GM21717 (cell line): Measurements from ENCODE around the gene ABTB1.
"Not testable (repeated sequence)": the region's sequence is repeated elsewhere in the genome, so short reads cannot be mapped to it uniquely, and the experiment has no call there.

Experiments
- ATAC-seq: cut with Tn5 transposase; IDR thresholded peaks from one replicate; pipeline ENCODE4 v1.9.1; 2021; ENCODE audit warnings: mild to moderate bottlenecking, moderate library complexity; ENCODE audit not compliant: unreplicated experiment

The ABTB1 gene

GRCh38 chr3:127701280-127701911 is 28.6 kb downstream of the ABTB1 start:
- ATAC-seq: no peak

DNA sequence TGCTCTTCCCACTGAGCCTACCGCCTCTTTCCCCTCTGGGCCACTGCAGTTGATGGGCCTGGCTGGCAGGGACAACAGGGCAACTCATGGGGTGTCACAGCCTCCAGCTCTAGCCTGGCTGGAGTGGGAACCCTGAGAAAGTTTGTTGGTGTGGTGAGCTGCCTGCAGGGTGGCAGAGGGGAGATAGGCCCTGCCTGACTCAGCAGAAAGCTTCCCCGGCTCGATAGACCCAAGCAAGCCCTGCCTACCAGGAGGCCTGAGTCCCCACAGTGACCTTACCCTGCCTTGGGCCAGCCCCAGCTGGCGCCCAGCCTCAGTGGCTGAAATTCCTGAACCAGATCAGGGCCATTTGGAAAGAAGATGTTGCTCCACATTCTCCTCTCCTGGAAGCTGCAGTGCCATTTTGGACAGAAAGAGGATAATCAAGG is 29.4 kb downstream of the ABTB1 start:
- no peak for ATAC-seq

DNA sequence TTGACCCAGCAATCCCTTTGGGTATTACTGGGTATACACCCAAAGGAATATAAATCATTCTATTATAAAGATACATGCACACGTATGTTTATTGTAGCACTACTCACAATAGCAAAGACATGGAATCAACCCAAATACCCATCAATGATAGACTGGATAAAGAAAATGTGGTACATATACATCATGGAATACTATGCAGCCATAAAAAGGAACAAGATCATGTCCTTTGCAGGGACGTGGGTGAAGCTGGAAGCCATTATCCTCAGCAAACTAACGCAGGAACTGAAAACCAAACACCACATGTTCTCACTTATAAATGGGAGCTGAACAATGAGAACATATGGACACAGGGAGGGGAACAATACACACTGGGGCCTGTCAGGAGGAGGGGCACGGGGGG is 32.1 kb downstream of the ABTB1 start:
- ATAC-seq: not testable (repeated sequence)

- ATAC-seq: no peak
Measured at GRCh38 chr3:127706312-127706711, 33.6 kb downstream of the ABTB1 start.

GRCh38 chr3:127706785-127707351 is 34.1 kb downstream of the ABTB1 start:
- ATAC-seq: no peak

DNA sequence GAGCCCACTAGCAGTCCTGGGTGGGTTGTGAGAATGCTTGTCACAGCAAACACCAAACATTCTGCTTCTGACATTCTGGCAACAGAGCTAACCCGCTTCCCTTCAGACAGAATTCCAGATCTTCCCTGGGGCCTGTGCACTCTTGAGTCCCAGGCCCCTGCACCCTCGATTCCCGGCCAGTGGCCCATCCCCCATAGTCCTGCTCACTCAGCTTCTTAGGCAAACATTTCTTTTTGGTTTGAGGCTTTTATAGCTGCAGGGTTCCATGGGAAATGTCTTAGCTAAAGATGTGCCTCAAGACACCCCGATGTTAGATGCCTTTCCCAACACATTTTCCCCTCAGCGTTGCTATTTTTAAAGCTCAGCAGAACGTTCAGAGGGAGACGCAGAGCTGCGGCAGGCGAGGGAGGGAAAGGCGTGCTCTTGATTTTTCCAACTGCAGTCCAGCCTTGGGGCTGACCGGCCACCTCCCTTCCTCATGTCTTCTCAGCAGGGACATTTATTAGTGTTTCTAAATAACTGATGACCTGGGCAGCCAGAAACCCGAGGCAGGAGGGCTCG is 35.2 kb downstream of the ABTB1 start:
- no peak for ATAC-seq

- ATAC-seq: no peak
Measured at GRCh38 chr3:127708837-127709236, 36.1 kb downstream of the ABTB1 start.

DNA sequence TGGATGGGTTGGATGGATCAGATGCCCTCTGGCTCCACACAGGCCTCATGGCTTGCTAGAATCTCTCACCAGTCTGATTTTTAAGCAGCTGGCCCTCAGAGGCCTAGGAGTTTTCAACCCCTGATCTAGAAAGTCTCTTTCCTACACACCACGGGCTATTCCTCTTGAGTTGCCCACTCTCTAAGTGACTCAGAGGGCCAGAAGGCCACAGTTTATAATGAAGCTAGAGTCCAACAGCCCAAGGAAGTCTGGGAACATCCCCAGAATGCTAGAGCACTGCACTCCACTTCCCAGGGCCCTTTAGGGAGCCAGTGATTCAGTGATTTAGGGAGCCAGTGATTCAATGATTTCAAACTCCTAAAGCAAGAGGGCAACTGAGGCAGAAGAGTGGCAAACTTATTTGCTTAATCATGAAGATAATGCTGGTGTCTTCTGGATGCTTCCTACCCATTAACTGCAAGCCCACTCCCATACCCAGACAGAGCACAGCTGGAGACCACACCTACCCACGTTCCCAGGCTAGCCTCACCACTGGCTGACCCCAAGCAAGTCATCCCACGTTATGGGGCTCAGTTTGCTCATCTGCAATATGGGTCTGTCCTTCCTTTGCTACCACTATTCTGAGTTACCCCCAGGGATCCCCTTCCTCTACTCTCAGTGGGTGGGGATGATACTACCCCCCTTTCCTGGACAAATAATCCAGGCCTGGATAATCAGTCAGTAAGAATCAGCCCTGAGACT is 36.7 kb downstream of the ABTB1 start:
- no peak for ATAC-seq

- ATAC-seq: no peak
Measured at GRCh38 chr3:127710155-127710941, 37.6 kb downstream of the ABTB1 start.

DNA sequence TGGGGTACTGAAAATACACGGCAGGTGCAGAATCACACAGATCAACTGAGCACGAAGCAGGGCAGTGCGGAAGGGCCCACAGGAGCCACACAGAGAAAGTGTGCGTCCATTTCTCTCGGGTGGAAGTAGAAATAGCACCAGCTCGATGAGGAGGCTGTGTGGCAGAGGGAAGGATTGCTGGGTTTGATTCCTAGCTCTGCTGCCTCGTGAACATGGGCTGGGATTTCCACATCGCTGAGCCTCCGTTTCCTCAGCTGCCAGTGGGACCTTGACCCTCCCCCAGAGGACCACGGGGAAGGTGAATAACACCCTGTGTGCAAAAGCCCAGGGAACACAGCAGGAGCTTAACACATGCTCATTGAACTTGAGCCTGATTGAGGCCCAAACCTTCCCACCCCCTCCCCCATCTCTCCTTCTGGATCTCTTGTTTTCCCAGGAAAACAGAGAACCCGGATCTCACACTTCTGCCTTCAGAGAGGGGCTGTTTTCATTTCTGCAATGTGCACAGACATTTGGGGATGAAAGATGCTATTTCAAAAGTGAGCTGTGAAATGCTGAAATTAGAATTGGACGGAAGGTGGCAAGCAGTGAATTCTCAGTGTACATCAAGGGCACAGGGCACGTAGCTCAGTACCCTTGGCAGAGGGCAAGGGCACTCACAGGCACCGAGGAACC is 38.4 kb downstream of the ABTB1 start:
- ATAC-seq: no peak

- ATAC-seq: no peak
Measured at GRCh38 chr3:127711896-127712295, 39.1 kb downstream of the ABTB1 start.

GRCh38 chr3:127712461-127712860 is 39.7 kb downstream of the ABTB1 start:
- no peak for ATAC-seq

DNA sequence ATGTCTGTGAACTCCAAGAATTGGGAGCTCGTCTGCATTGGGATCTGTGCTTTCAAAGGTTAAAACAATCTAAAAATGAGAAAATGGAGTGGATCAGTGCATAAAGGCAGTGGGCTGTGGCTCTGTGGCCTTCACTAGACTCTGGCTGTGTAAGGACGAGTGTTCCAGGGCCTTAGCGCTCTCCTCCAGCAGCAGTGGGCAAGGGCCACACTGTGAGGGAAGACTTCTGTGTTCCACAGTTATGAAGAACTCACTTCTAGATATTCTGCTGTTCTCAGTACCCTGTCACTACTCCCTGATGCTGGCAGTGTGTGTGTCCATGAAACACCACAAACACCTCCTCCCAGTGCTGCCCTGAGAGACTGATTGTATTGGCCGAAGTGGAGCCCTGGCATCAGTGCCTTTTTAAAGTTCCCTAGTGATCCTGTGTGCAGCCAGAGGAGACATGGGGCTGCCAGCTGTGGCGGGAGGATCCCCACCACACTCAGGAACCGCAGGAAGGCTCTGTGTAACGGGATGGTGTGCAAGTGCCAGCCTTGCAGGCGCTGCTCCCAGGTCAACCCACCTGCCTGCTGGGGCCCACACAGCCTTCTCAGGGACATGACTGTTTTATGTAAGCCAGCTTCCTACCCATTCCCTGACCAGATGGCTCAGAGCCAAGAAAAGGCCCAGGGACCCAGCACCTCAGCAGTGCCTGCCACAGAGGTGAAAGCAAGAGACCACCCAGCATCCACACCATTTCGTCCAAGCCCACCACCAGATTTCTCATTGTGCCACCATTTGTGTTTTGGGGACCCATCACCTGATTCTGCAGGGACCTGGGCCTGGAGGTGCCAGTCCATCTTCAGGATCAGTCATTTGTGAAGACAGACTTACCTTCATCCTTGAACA is 40.4 kb downstream of the ABTB1 start:
- no peak for ATAC-seq

DNA sequence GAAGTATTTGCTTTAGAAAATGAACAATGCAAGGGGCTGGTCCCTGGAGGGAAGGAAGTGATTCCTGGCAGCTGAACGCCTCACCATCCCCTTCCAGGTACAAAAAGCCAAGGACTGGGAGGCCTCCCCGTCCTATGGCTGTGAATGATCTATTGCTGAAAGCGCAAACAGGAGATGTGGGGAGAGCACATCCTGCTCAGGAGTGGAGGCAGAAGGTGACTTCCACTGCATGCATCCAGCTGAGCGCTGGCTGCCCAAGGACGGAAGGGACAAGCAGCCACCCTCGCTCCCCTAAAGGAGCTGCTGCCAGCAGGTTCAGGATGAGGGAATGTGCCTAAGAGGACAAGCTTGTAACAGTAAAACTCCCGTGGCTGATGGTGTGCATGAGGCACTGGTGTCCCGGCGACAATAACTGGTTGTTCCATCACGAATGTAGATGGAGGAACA is 41.4 kb downstream of the ABTB1 start:
- no peak for ATAC-seq

DNA sequence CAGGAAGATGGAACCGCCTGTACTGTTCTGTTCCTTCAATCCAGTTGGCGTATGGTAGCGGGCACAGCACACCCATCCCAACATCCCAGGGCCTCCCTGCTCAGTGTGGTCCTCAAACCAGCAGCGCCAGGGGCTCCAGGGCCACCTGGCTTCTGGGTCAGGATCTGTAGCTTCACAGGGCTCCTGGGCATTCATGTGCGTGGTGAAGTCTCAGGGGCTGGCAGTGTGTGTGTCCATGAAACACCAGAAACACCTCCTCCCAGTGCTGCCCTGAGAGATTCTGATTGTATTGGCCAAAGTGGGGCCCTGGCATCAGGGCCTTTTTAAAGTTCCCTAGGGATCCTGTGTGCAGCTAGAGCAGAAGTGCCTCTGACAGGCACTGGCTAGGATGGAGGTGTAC is 42.1 kb downstream of the ABTB1 start:
- ATAC-seq: no peak

- ATAC-seq: no peak
Measured at GRCh38 chr3:127715532-127715931, 42.8 kb downstream of the ABTB1 start.

GRCh38 chr3:127716384-127716783 is 43.6 kb downstream of the ABTB1 start:
- ATAC-seq: no peak

DNA sequence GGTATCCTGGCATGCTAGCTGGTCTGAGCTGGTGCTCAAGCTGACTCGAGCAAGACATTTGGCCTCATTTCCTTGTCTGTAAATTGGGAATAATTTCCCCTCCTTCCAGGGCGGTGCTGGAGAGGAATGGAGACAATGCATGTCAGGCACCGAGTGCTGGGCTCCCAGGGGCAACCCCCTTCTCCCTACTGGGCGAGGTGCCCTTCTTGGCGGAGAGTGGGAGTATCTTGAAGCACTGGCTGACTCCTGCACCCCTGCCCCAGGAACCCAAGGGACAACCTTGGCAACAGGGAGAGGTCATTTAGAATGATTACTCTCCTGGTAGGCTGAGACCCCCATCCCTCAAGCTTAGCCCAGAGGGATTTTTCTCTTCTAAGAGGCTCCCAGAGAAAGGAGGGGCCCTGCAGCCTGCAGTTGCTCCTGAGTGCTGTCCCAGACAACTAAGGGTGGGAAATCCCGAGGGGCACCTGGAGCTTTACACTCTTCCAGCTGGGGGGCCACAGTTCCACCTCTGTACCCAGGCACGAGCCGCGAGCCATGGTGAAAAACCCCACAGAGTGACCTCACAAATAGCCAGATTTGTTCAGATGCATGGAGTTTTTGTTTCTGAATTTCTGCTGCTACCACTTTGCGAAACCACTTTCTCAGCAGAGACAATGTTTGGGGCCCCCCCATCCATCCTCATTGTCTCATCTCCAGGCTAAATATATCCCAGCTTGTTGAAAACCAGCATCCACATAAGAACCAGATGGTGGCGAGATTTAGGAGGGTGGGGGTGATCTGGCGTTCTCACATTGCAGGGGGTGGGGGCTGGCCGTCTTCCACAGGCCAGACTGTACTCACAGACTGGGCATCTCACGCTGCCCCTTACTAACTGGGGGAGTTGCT is 44.8 kb downstream of the ABTB1 start:
- no peak for ATAC-seq
